Measurements from ENCODE around the gene ADSL.
A peak's percentile ranks its signal among the peaks of the same experiment; 100 is the strongest.

ADSL gene

GRCh38 chr22:40328546-40329456 lies 17.5 kb upstream of the ADSL start:
- no peak for DNase-seq

- no peak for DNase-seq
Observed at GRCh38 chr22:40329466-40329865, 16.8 kb upstream of the ADSL start.

GRCh38 chr22:40330086-40330485 lies 16.2 kb upstream of the ADSL start:
- no peak for DNase-seq

- no peak for DNase-seq
Observed at GRCh38 chr22:40330615-40331014, 15.7 kb upstream of the ADSL start.

GRCh38 chr22:40331706-40332105 lies 14.6 kb upstream of the ADSL start:
- DNase-seq = no peak

GRCh38 chr22:40332319-40332781 lies 13.9 kb upstream of the ADSL start:
- DNase-seq = peak; percentile 35

- DNase-seq = no peak
Observed at GRCh38 chr22:40334060-40334459, 12.2 kb upstream of the ADSL start.

- no peak for DNase-seq
Observed at GRCh38 chr22:40334899-40335298, 11.4 kb upstream of the ADSL start.

- DNase-seq = no peak
Observed at GRCh38 chr22:40335358-40335757, 10.9 kb upstream of the ADSL start.

- DNase-seq = no peak
Observed at GRCh38 chr22:40340044-40340443, 6.3 kb upstream of the ADSL start.

- no peak for DNase-seq
Observed at GRCh38 chr22:40341604-40342003, 4.7 kb upstream of the ADSL start.

GRCh38 chr22:40342521-40342920 lies 3.8 kb upstream of the ADSL start:
- DNase-seq = no peak

GRCh38 chr22:40345271-40345670 lies 1.0 kb upstream of the ADSL start:
- DNase-seq = peak; percentile 25

GRCh38 chr22:40345815-40346184 lies 500 bp upstream of the ADSL start:
- DNase-seq = peak; percentile 19

- no peak for DNase-seq
Observed at GRCh38 chr22:40347300-40347699, 1.0 kb downstream of the ADSL start.

- DNase-seq = peak; percentile 54
Observed at GRCh38 chr22:40348025-40348658, 1.8 kb downstream of the ADSL start.

- DNase-seq = no peak
Observed at GRCh38 chr22:40352763-40353162, 6.5 kb downstream of the ADSL start.

GRCh38 chr22:40361100-40361499 lies 14.8 kb downstream of the ADSL start:
- no peak for DNase-seq

GRCh38 chr22:40363059-40363458 lies 16.8 kb downstream of the ADSL start:
- peak; percentile 78 for DNase-seq

- DNase-seq = no peak
Observed at GRCh38 chr22:40364431-40364830, 18.1 kb downstream of the ADSL start.

- DNase-seq = no peak
Observed at GRCh38 chr22:40366068-40366467, 19.8 kb downstream of the ADSL start.

GRCh38 chr22:40367342-40367741 lies 21.0 kb downstream of the ADSL start:
- no peak for DNase-seq

- DNase-seq = no peak
Observed at GRCh38 chr22:40368016-40368415, 21.7 kb downstream of the ADSL start.

- DNase-seq = no peak
Observed at GRCh38 chr22:40368836-40369235, 22.5 kb downstream of the ADSL start.
